Left lobe of liver (tissue), 2 donors: ENCODE measurements around the gene GLYATL3. TPM values are rescaled to one million over a fixed set of nuclear protein-coding genes. Genes with fewer than 3 reads are reported as not detected.

Source experiments
- ATAC-seq: fragments of 200-7000 bp; cut with Tn5 transposase; one replicate; pipeline ENCODE4 v1.9.1; 2020; ENCODE audit warnings: mild to moderate bottlenecking, moderate library complexity
- DNase-seq: peaks from one replicate; pipeline ENCODE4 v3.0.0-alpha.2; 2020; ENCODE audit warnings: low spot score
- total RNA-seq: library from RNA; stranded (reverse); gene quantifications from one replicate; pipeline ENCODE4 v1.2.1, GENCODE V29; 2021
- donor health status: DM: no; HTN: no; CAD: no; lungs with moderate emphysema.
- donor health status: DM: no; HTN: yes; CAD: no.

The GLYATL3 gene
- total RNA-seq, 1 donor from 2014 or later, result not detected

DNA sequence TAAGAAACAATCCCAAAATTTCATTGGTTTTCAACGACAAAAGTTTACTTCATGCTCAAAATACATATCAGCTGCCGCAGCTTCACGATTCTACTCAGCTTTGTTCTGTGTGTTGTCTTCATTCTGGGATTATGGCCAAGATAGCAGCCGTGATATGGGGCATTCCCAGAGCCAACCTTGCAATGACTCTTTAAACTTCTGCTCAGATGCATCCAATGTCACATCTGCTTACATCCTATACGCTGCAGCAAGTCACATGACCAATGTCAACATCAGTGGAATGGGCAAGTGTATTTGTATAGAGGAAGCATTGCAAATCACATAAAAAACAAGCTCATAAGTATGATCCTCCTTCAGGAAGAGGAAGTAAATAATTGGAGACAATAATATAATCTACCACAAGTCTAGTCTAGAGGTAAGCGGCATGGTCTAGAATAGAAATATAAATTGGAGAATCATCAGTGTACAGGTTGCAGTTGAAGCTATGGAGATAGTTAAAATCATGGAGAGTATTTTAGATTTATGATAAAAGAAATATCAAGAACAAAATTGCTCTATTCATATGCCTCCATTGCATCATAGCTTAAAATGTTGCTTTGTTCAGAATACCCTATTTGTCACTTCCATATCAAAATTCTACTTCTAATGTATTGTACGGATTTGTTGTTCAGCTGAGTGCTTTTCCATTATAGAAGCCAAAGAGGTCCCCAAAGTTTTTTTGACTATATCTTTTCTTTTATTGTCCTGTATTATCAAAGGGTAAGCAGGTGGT is 43.5 kb downstream of the GLYATL3 start:
- ATAC-seq (no peak), DNase-seq (no peak)

- no peak for ATAC-seq
- no peak for DNase-seq
Observed at GRCh38 chr6:49546331-49546730, 46.6 kb downstream of the GLYATL3 start.

- DNase-seq (no peak), ATAC-seq (no peak)
Observed at GRCh38 chr6:49548613-49549304, 49.0 kb downstream of the GLYATL3 start.

GRCh38 chr6:49549691-49550491 is 50.2 kb downstream of the GLYATL3 start:
- ATAC-seq, result no peak

GRCh38 chr6:49550492-49551077 is 50.9 kb downstream of the GLYATL3 start, which contains the start of gene C6orf141:
TSS of gene C6orf141 (plus strand) at chr6:49550668. CDS start at chr6:49550793, 125 bp downstream.
- DNase-seq, result peak; percentile 56

More at GRCh38 chr6:49549691-49550491, 50.2 kb downstream of the GLYATL3 start:
- DNase-seq, result no peak

GRCh38 chr6:49551078-49551865 is 51.5 kb downstream of the GLYATL3 start:
- DNase-seq, result no peak

More at GRCh38 chr6:49550492-49551077, 50.9 kb downstream of the GLYATL3 start, which contains the start of gene C6orf141:
- peak; percentile 91 for ATAC-seq

DNA sequence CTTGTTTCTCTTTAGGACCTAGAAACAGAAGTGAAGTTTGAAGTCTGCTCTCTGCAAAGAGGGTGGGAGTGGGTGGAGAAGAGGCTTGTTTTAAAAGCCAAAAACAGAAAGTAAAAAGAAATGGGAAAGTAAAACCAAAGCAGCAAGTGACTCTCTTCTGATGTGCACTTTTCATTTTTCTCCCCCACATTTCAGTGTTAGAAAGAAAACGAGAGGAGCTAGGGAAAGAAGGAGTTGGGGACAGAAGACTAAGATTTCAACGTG is 52.1 kb downstream of the GLYATL3 start:
- DNase-seq, result no peak
- ATAC-seq, result no peak

More at GRCh38 chr6:49551078-49551865, 51.5 kb downstream of the GLYATL3 start:
- peak; percentile 76 for ATAC-seq

GRCh38 chr6:49552596-49552995 is 52.9 kb downstream of the GLYATL3 start:
- ATAC-seq, result no peak
- no peak for DNase-seq

GRCh38 chr6:49553384-49553783 is 53.7 kb downstream of the GLYATL3 start:
- ATAC-seq (no peak), DNase-seq (no peak)

DNA sequence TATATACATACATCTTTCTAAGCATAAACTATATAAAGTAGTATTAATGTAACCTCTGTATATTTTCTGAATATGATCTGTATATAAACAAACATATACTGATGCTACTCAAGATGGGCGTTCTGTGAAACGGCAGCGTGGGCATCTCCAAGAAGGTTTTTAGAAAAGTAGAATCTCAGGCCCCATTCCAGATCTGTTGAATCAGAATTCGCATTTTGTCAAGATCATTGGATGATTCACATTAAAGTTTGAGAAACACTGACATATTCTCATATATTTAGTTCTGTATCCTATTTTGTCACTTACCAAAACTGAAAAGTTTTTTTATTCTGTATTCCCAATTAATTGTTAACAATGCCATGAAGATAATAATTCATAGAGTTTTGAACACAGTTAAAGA is 56.2 kb downstream of the GLYATL3 start:
- no peak for DNase-seq
- ATAC-seq, result no peak

DNA sequence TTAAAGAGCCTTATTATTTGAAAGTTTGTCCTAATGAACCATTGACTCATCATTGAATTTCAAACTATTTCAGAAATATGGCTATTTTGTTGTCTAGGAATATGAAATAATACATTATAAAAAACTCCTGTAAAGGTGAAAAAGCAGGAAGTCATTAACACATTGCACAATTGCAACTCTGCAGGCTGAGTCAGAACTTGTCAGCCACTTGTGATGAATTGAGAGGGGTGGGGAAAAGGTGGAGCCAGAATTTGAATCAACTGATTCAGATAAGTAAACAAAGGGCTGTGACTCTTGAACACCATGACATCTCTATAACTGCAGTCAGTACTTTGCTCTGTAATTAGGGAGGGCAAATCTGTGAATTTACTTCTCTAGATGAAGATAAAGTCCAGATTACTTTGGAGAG is 56.7 kb downstream of the GLYATL3 start:
- ATAC-seq, result peak; percentile 82
- no peak for DNase-seq

GRCh38 chr6:49557177-49557576 is 57.5 kb downstream of the GLYATL3 start:
- ATAC-seq, result peak; percentile 75
- no peak for DNase-seq

GRCh38 chr6:49558238-49558637 is 58.5 kb downstream of the GLYATL3 start:
- DNase-seq (no peak), ATAC-seq (peak; percentile 78)

DNA sequence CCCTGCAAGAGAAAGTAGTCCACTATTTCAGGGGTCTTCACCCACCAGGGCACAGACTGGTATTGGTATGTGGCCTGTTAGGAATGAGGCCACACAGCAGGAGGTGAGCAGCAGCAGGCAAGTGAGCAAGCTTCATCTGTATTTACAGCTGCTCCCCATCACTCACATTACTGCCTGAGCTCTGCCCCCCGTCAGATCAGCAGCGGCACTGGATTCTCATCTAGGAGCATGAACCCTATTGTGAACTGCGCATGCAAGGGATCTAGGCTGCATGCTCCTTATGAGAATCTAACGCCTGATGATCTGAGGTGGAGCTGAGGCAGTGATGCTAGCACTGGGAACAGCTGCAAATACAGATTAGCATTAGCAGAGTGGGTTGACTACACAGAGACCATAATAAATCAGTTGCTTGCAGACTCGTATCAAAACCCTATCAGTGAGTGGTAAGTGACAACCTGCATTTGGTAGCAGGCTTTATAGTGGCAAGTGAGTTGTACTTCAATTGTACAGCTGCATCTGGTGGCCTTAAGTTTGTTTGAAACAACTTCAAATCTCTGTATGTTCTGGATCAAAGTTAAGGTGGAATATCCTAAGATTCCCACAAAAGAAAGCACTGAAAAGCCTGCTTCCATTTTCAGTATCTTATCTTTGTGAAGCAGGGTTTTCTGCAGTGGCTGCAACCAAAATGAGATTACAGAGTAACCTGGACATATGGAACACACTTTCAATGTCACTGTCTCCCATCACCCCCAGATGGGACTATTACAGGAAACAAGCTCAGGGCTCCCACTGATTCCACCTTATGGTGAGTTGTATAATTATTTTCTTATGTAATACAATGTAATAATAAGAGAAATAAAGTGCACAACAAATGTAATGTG is 63.5 kb downstream of the GLYATL3 start:
- ATAC-seq, result no peak
- no peak for DNase-seq

GRCh38 chr6:49564552-49564951 is 64.8 kb downstream of the GLYATL3 start:
- ATAC-seq (no peak), DNase-seq (no peak)

DNA sequence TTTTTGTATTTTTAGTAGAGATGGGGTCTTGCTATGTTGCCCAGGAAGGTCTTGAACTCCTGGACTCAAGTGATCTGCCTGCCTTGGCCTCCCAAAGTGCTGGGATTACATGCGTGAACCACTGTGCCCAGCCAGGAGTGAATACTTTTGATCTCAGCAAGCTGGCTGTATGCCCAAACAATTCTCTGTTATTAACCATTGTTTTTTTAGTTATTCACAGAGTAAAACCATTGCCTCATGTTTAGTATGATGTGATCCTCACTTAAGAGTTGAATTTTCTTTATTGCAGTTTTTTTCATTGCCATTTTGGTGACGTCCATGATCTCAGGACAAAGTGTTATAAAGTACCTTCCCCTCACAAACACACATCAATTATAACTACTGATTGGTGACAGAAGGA is 65.5 kb downstream of the GLYATL3 start:
- DNase-seq, result no peak
- no peak for ATAC-seq

- ATAC-seq, result no peak
- DNase-seq, result no peak
Observed at GRCh38 chr6:49565855-49566254, 66.1 kb downstream of the GLYATL3 start.

DNA sequence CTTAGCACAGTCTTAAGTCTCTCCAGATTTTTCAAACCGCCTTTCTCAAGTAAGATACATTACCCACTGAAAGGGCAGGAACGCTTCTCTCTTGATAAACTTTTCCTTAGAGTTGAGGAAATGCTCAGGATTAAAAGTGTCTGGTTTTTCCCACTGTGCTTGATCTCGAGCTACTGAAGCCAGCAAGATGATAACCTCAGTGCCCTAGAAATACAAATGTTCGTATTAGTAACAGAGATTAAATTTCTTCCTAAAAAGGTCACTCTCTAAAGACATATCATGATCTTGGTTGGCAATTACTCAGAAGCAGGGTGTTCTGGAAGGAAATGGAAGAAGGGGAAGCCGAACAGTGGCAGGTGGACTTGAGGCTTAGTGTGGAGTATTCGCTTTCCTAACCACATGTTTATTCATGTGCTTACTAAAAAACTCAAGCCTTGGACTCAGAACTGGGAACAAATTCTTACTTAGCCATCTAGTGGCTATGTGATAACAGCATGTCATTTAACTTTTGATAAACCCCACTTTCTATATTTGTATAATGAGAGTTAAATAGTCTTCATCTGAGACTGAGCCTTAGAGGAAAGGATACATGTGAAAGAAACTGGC is 70.9 kb downstream of the GLYATL3 start:
- ATAC-seq, result peak; percentile 94

DNA sequence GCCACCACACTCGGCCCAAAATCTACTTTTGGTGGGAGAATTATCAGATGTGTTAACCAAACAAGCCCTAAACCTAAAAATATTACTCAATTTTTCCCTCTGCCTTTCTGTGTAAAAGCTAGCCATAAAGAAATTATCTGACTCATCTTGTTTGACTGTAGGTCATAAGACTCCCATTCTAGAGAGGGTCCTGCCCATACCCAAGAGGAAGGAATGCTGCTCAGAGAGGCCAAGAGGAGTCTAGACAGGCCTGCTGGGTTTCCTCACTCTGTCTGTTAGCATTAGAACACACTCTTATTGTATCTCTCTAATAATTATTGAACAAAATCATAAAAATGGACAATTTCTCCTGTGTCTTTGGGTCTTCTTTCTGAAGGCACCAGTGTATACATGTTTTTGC is 76.9 kb downstream of the GLYATL3 start:
- no peak for ATAC-seq
- no peak for DNase-seq

More for the DNA sequence above, 70.9 kb downstream of the GLYATL3 start:
- DNase-seq, result no peak
